ENCODE data around the gene GPLD1.

- TF ChIP-seq CTCF (conservative IDR thresholded peaks at IDR 0.05 in 1 of 2, IDR thresholded peaks at IDR 0.05 in 1 of 2; ENCODE audit: extremely low read depth in 1 of 2, insufficient read depth in 1 of 2, low read depth in 1 of 2, low read length in 2 of 2): no peak
- TF ChIP-seq EZH2 (IDR thresholded peaks at IDR 0.05; ENCODE audit: borderline replicate concordance, low read length): no peak
Observed at GRCh38 chr6:24464253-24465038, 24.9 kb downstream of the GPLD1 start.

Measured in mammary epithelial cell (primary cell).